IPS-NIHi7 (cell line): Measurements from ENCODE around the gene MEI1.
"Not testable (repeated sequence)": the region's sequence is repeated elsewhere in the genome, so short reads cannot be mapped to it uniquely, and the experiment has no call there.

Experiments
- DNase-seq: peaks from one replicate; pipeline ENCODE4 v3.0.0; 2012; ENCODE audit warnings: mixed read lengths; ENCODE audit errors: extremely low spot score

MEI1 gene

DNA sequence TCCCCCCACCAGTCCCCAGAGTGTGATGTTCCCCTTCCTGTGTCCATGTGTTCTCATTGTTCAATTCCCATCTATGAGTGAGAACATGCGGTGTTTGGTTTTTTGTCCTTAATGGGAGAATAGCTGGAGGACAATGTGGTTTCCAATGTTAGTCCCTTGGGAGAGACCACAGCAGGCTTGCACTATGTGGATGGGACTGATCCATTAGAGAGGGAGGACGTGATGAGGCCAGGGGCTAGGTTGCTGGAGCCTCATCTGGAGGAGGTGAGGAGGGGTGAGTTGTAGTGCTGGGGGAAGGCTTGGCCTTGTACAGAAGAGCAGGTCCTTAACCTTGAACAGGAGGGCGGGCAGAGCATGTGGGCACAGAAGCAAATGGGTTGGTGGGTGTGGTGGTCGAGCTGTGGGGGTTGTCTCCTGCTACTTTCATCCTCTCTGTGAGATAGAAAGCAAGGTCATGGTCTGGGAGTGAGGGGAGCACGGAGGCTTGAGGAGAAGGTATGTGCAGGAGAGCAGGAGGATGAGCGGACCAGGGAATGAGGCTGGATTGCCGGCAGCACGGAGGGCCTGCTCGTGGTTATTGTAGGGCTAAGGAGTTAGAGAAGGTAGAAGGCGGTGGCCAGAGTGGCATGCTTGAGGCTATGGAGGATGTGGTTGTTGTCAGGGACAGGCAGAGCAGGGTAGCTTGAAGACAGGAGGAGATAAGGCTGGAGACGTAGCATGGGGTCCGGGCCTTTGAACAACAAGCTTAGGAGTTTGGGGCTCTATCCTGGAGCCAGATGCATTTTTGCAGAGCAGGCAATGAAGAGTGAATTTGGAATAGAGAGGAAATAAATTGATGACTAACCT lies 122.4 kb downstream of the MEI1 start:
- DNase-seq = no peak

DNA sequence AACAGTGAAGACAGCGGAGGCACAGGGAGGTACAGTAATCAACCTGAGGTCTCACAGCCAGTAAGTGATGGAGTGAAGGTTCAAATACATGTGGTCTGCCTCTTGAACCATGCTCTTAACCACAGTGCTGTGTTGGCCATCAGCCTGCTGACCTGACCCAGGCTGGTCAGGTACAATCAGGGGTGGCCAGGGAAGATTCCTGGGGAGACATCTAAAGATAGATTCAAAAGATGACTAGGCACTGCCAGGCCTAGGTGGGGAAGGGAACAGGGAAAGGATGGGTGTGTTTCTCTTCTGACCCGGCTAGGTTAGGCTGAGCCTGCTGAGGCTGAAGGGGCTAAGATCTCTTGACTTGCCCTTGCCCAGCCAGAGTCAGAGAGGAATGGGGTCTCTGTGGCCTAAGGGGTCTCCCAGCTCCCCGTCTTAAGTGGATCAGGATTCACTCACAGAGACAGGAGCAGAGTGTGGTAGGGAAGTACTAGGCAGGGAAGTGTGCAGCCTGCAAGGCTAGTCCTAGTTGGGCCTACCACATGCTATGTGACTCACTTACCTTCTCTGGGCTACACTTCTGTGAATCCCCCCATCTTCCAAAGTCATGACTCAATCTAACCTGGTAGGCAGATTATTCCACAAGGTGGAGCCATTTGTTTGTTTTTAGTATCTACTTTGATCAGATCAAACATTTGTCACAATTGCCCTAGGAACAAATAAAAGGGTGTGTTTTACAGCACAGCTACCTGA lies 123.2 kb downstream of the MEI1 start:
- peak; percentile 59 for DNase-seq

DNA sequence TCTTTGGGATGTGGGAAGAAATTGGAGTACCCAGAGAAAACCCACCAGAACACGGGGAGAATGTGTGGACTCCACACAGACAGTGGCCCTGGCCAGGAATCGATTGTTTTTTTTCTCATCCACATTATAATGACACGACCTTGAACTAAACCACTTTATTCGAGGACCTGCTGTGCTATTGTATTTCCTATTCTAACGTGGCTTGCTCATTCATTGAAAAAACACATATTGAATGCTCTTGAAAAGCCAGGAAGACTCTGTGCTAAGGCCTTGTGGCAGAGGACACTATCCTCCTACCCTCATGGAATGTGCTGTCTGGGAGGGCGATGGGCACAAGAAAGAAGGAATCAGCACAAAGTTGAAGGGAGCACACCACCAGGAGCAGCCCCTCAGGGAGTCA lies 124.5 kb downstream of the MEI1 start:
- no peak for DNase-seq

DNA sequence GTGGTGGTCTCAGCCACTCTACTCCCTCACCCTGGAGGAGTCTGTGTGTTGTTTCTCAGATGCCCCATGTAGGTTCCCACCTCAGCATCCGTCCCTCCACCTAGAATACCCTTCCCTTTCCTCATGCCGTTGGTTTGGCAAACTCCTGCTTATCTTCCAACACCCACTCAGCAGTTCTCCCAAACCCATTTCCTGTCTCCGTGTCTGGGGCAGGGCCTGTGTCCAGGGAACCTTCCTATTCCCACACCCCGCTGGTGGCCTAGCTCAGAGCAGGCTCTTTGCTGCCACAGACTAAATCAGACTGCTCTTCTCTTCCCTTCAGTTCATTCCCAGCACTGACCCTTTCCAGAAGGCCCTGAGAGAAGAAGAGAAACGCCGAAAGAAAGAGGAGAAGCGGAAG lies 126.1 kb downstream of the MEI1 start:
- DNase-seq = no peak

DNA sequence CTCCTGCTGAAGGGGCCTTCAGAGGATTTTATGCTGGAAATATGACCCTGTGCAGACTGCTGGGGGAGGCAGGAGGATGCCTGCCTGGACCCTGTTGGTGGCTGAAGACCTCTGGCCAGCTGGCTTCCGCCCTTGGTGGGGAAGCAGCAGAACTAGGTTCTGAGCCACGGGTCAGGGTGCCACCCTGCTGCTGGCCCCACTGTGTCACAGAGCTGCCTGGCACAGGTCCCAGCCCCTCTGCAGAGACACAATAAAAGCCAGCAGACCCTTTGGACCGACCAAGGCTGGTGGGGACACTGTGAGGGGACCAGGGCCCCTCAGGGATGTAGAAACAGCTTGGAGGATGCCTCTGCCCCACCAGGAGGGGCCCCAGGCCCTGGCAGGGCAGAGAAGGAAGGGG lies 126.7 kb downstream of the MEI1 start:
- no peak for DNase-seq

DNA sequence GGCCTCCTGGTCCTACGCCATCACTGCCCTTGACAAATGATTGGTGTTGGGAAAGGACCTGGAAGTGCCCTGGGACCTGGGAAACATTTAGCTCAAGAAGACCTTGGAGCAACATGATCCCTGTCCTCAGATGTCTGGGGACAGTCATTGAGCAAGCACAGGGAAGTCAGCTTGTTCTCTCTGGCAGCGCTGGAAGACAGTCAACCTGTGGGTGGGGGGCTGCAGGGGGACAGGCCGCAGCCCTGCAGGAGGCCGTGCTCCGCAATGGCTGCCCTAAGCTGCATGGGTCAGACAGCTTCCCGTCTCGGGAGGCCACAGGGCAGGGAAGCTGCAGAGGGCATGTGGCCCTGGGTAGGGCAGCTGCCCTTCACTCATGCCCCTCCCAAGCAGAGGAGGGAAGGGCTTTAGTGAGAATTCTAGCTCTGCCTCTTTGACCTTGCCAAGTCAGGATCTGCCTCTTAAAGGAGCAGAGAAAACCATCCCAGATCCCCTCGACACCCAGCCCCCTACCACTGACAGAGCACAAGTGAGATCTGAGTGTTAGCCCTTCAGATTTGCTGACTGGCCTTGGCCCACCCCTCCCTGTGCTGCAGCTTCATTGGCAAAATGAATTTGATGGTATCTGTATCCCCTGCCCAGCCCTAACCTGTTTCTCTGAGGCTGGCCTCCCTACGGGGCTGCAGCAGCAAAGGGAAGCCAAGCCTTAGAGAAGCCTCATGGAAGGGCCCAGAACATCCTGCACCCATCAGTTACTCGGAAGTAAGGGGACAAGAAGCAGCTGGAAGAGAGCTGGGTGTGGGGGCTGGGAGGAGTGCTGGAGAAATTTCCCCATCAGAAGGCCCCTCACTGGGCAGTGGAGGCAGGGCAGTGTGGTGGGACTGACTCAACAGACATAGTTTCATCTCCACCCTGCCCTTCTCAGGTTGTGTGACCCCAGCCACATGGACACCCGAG lies 127.4 kb downstream of the MEI1 start:
- DNase-seq = no peak

DNA sequence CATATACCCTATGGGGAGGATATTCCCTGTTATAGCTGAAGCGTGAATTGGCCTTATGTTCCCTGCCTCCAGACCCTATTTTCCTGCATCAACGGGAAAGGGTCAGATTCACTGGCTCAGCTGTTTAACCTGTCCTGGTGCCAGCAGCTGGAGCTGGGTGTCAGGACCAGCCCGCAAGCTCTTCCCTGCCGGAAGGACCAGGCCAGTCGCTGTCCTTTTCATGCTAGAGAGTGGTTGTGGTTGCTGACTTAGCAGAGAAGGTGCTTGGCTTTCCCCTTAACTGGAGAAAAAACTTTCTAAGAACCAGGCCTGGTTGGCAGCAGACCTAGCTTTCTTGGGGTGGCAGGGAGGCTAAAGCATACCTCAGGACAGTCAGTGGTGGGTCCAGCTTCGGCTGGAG lies 128.4 kb downstream of the MEI1 start:
- no peak for DNase-seq

DNA sequence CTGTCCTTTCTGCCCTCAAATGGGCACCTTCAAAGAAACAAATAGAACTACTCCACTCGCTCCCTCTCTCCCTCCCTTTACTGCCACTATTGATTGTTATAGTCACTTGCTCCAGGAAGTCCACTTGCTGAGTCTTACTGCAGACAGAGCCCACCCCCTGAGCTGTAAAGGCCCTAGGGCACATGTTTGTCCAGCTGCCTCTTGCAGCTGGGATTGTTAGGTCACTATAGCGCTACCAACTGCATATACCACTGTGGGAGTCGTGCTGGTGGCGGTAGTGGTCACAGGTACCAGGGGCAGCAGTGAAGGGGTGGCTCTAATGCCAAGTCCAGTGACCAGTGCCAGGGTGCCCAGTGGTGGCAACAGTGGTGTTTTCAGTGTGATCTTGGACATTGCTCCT lies 129.2 kb downstream of the MEI1 start:
- no peak for DNase-seq

DNA sequence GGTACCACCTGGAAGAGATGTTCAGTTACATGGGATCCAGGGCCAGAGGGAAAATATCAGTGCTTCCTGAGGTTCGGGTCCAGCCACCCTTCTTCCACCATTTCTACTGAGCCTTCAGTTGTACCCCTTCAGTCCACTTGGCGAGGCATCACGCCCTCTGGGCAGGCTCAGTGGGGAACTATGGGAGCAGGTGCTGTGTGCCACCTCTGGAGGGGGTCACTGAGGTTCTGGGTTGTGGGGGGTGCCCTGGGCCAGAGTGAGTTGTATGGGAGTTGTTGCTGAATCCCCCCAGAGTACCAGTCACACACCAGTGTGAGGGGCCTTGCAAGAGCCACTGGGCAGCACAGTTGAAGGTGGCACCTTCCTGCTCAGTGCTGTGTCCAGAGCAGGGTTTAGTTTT lies 130.9 kb downstream of the MEI1 start:
- no peak for DNase-seq

DNA sequence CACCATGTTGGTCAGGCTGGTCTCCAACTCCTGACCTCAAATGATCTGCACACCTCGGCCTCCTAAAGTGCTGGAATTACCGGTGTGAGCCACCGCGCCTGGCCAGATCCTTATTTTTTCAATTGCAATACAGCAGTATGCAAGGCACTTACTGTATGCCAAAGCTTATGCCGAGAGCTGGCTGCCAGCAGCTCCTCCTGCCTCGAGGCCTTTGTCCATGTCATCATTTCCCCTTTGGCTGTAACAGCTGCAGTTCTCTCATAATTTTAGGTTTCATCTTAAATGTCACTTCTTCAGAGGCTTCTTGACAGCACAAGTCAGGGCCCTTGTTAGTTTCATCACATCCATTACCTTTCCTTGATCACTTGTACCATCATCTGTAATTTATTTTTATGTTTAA lies 132.1 kb downstream of the MEI1 start:
- no peak for DNase-seq

DNA sequence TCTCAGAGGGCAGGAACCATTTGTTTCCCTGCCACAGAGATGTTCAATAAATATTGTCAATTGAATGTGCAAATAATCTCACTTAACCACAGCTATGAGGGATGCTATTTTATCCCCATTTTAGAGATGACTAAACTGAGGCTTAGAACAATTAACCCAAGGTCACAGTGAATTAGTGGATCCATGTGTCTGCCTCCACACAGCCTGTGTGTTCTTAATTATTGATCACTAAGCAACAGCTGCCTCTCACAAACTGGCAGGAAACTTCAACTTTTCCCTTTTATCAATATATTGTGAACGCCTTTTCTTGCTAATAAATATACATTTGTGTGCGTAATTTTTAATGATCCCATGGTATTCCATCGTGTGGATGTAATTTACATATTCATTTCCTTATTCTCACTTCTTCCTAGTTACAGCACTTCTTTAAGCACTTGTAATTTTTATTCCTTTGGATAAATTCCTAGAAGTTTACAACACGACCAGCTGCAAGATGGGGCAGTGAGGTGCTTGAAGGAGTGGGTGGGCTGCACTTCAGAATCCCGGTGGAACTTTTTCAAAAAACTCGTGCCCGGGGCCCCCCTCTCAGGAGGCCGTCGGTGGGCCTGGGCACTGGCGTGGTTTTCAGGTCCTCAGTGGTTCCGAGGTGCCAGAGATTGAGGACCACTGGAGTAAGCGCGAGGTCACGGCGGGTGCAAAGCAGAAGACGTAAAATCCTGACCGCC lies 132.7 kb downstream of the MEI1 start:
- DNase-seq = no peak

DNA sequence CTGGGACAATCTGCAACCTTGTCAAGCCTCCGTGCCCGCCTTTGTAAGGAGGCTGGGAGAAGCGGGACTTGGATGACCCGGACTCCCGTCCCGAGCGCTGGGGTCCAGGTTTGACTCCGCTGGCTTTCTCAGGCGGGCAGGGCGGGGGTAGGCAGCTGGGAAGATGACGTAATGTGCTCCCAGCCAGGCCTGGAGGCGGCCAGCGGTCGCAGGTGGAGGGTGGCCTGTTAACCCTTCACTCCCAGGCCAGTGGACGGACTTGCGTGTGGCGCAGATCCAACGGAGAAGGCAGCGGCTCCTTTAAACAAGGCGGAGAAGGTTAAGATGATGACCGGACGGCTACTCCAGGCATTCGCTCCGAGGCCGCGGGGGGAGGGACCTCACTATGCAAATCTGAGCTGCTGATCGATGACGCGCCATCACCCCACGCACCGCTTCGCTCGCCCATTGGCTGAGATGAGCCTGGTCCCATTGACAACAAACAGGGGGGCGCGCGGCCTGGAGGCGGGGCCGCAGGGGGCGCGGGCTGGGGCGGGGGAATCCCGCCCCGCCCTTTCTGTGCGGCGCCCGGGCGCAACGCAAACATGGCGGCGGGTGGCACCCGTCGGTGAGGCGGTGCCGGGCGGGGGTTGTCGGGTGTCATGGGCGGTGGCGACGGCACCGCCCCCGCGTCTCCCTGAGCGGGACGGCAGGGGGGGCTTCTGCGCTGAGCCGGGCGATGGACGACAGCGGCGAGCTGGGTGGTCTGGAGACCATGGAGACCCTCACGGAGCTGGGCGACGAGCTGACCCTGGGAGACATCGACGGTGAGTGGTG lies 133.5 kb downstream of the MEI1 start, which contains the start of gene SREBF2:
TSS of gene SREBF2 (plus strand) at position 553 of the 816 bp plus-strand sequence. CDS start at position 719, 166 bp downstream.
- peak; percentile 99 for DNase-seq

DNA sequence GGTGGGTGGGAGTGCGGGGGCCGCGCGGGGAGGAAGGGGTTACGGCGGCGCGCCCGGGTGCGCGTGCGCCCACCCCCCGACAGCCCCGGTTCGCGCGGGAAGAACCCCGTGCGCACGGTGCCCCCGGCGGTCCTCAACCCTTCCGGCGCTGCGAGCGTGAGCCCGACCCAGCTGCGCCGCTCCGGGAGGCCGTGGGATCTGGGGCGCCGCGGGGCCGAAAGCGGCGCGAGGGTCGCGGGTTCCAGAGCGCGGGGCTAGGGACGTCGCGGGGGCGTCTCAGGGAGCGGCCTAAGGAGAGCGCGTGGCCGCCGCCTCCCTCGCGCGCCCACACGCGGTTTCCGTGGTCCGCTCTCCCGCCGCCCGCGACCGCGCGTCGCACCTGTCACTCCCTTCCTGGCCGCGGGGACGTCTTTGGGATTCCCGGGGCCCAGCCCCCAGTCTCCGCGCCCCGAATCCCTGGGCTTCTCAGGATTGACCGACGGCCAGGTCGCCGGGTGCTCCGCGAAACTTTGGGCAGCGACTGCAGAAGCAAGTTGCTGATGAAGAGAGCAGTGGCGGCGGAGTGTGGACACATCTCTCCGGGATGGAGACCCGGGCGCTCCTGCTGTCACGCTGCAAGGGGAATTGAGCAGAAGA lies 134.2 kb downstream of the MEI1 start:
- peak; percentile 26 for DNase-seq

DNA sequence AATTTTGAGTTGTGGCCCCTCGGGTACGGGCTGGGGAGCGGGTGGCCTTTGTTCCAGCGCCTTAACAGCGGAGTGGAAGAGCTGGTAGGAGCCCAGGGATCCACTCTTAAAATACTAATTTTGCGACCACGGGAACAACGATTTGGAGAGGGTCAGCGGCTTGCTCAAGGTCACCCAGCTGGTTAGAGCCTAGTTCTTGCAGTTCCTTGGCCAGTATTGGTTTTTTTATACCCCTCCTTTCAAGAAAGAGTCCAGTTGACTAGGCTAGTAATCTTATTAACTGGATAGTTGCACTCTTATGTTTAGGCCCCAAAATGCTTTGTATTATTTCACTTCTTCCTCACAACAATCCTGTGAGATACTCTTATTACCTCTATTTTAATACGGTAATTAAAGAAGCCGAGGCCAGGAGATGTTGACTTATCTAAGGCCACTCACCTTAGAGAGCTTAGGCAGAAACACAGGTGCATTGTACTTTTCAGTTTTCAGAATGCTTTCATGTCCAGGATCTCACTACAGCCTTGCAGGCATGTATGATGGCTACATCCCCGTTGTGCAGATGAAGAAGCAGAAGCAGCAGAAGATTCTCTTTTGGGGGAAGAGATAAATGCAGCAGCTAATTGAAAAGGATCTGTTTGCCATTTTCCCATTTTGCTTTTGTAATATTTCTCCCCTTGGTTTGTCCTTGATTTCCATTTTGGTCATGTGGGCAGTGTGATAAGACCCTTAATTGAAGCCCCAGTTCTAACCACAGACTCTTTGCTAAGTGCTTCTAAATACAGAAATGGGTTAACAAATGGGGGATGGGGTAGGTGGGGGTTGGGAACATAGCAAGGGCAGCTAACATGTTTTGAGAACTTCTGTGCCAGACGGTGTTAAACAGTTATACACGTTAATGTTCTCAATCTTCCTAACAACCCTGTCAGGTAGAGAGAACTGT lies 135.0 kb downstream of the MEI1 start:
- no peak for DNase-seq

DNA sequence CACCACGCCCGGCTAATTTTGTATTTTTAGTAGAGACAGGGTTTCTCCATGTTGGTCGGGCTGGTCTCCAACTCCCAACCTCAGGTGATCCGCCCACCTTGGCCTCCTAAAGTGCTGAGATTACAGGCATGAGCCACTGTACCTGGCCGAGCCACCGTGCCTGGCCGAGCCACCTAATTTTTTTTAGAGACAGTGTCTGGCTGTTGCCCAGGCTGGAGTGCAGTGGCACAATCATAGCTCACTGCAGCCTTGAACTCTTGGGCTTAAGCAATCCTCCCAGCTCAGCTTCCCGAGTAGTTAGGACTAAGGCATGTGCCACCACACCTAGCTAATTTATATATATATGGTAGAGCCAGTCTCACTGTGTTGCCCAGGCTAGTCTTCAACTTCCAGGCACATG lies 136.2 kb downstream of the MEI1 start:
- DNase-seq = not testable (repeated sequence)

DNA sequence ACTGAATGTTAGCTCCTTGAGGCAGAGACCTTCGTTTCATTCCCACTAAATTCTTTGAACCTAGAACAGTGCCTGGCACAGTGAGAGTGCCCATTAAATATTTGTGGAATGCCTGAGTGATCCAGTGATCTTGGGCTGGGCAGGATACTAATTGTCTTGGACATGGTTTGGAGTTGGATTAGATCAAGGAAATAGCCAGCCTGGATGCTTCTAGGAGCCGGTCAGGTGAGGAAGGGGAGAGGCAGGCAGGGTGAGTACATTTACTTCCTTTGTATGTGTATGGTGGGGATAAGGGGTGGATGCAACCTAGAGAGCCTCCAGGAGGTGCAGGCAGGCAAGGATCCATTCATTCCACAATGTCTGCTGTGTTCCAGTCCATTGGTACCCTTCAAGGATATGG lies 137.2 kb downstream of the MEI1 start:
- DNase-seq = no peak

DNA sequence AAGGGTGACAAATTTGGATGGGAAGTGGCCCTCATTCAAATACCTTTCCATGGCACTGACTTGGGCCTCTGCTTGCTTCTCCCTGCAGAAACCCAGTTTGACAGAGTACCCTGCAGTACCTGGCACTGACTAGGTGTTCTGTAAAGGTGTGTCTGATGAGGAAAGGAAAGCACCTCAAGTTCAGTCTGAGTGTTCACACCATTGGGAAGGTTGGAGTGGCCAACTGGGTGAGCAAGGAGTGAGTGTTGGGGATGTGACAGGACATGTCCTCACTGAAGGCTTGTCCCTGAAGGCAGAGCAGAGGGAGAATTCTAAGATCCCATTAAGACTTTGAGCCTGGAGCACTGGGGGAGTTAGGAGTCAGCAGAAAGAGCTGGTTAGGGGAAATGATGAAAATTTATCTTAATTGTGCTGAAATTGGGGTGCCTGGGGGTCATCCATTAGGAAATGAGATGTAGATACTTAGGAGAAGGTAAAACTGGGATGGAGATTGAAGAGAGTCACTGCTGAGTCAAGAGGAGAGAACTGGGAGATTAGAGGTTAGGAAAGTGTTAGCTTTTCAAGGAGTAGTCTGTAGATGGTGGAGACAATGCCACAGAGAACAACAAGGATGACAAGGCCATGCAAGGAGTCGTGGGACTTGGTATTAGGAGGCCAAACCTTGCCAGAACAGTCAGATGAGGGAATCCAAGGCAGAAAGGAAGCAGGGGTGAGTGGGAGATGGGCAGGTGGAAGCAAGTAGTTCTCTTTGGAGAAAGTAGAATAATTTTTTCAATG lies 139.7 kb downstream of the MEI1 start:
- DNase-seq = no peak

DNA sequence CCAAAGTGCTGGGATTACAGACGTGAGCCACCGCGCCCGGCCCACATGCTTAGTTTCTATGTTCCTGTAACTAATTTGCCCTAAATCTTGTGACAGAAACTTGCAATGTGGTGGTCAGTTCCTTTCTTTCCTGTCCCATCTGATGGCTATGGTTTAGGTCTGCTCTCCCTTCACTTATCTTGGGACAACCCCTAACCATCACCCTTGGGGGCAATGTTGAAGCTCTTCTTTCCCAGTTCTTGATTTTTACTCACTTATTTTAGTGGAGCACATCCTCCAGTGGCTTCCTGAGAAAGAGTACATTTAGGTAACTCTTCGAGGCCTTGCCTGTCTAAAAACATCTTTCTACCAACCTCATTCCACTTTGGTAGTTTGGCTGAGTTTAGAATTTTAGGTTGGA lies 140.9 kb downstream of the MEI1 start:
- no peak for DNase-seq
